DOHH2 (cell line): ENCODE results near the gene FRAS1.
"Not testable (repeated sequence)": the region's sequence is repeated elsewhere in the genome, so short reads cannot be mapped to it uniquely, and the experiment has no call there.

Experiments used
- CTCF ChIP-seq: fragments of 200-600 bp; sonication (generic); IDR thresholded peaks from one replicate; pipeline ENCODE4 v1.5.1; 2014; ENCODE audit warnings: antibody characterized with exemption, mild to moderate bottlenecking, low read depth, low read length; ENCODE audit not compliant: poor library complexity, severe bottlenecking
- EZH2phosphoT487 ChIP-seq: fragments of 200-600 bp; sonication (generic); IDR thresholded peaks from 2 replicates; pipeline ENCODE4 v1.6.1; 2017; ENCODE audit warnings: borderline replicate concordance, mild to moderate bottlenecking, antibody characterized with exemption, low read length, moderate library complexity, mixed read lengths

GRCh38 chr4:78252773-78253172 lies 195.7 kb downstream of the FRAS1 start:
- not testable (repeated sequence) for TF ChIP-seq CTCF, EZH2phosphoT487
